Measurements from ENCODE around the gene FLAD1.

- TF ChIP-seq POLR2AphosphoS5 (IDR thresholded peaks at IDR 0.05), result no peak
- TF ChIP-seq POLR2A (IDR thresholded peaks at IDR 0.05), result no peak
Measured at GRCh38 chr1:154998201-154998780, 15.1 kb downstream of the FLAD1 start.

All from gastroesophageal sphincter (tissue), 2 donors.